Ovary (tissue), 9 donors: Measurements from ENCODE around the gene TOP3B. TPM values are rescaled to one million over a fixed set of nuclear protein-coding genes. Genes with fewer than 3 reads are reported as not detected.

Experiments
- DNase-seq, 5 donors: peaks; one replicate each; pipeline ENCODE4 v3.0.0-alpha.2; 2019 to 2020
- H3K27ac ChIP-seq, 2 donors: fragments of 200-600 bp; one replicate each; pipeline versions ENCODE4 v1.5.1 to v1.8.0; 2019 to 2022
- H3K27me3 ChIP-seq: fragments of 200-600 bp; one replicate; pipeline ENCODE4 v1.8.0; 2022
- H3K36me3 ChIP-seq: fragments of 200-600 bp; sonication (generic); one replicate; pipeline ENCODE4 v1.5.1; 2019
- H3K4me1 ChIP-seq: one replicate; pipeline ENCODE4 v1.8.1; 2013; ENCODE audit warnings: mild to moderate bottlenecking, moderate library complexity; ENCODE audit not compliant: insufficient read depth
- H3K4me3 ChIP-seq: fragments of 200-600 bp; sonication (generic); one replicate; pipeline ENCODE4 v1.5.1; 2017
- H3K9me3 ChIP-seq, 2 donors: fragments of 200-600 bp in 1 of 2; sonication (generic) in 1 of 2; one replicate each; pipeline versions ENCODE4 v1.5.1 to v1.8.1; 2013 to 2019; ENCODE audit warnings: mild to moderate bottlenecking in 1 of 2, moderate library complexity in 1 of 2
- EP300 ChIP-seq: sonication (generic); formaldehyde crosslinking; IDR thresholded peaks from one replicate; pipeline ENCODE4 v1.6.1; 2017; ENCODE audit warnings: antibody characterized with exemption
- POLR2A ChIP-seq: fragments of 450-650 bp; IDR thresholded peaks from one replicate; pipeline ENCODE4 v1.6.1; 2017; ENCODE audit warnings: antibody characterized with exemption, mild to moderate bottlenecking, moderate library complexity
- WGBS, 3 donors: extraction: QIAGEN DNeasy Blood & Tissue Kit in 1 of 3; methylation state at CpG; one replicate each; pipeline versions ENCODE4 v1.1.5 to v1.1.7; 2013 to 2017; 5-methylcytosine and 5-hydroxymethylcytosine counted together
- intact Hi-C, 4 donors: fragments of 100-400 bp; cut with DNase I; formaldehyde crosslinking; loops; one replicate each; pipeline versions ENCODE4 v1.11.0 to v1.15.1; 2022 to 2023
- polyA plus RNA-seq, 2 donors: library from polyadenylated mRNA; stranded (reverse); fragments of 200-250 nt in 1 of 2; fragments of 350-450 nt in 1 of 2; fragmentation: Illumina TruSeq in 1 of 2; extraction: RNeasy Lipid Tissue Mini Kit (QIAGEN cat#74804) in 1 of 2; gene quantifications; one replicate each; pipeline ENCODE4 v1.2.3, GENCODE V29; 2013 to 2014
- total RNA-seq, 7 donors: library from RNA; depleted of rRNA in 2 of 7; stranded (reverse); fragments of >200 nt in 2 of 7; fragmentation: NEBNext Ultra II Directional in 3 of 7; extraction: Animal tissue kit (Norgen Biotek cat#: 25700) in 3 of 7; gene quantifications; one replicate each; pipeline versions ENCODE4 v1.1.0 to v1.2.4, GENCODE V29; 2016 to 2023
- TF ChIP-seq, protein P1 (sequence below), 3 donors: fragments of 450-650 bp in 2 of 3; fragments of 200-600 bp in 1 of 3; IDR thresholded peaks; one replicate each; pipeline versions ENCODE4 v1.5.1 to v1.8.0; 2016 to 2022; ENCODE audit warnings: antibody characterized with exemption in 3 of 3, mild to moderate bottlenecking in 1 of 3
- donor health status: DM: no; HTN: no; CAD: no; lungs with moderate emphysema.
- donor health status: DM: no; HTN: no; CAD: no.
- donor health status: Bipolar disorder and iron deficiency.
- donor health status: DM: yes; HTN: yes; CAD: no.
- donor health status: DM: no; HTN: no; CAD: no.
- donor health status: DM: yes; HTN: yes; CAD: no.

The TOP3B gene
- total and polyA plus RNA-seq, 9 donors = 9.1 to 31.5 (median 24.1) TPM

DNA sequence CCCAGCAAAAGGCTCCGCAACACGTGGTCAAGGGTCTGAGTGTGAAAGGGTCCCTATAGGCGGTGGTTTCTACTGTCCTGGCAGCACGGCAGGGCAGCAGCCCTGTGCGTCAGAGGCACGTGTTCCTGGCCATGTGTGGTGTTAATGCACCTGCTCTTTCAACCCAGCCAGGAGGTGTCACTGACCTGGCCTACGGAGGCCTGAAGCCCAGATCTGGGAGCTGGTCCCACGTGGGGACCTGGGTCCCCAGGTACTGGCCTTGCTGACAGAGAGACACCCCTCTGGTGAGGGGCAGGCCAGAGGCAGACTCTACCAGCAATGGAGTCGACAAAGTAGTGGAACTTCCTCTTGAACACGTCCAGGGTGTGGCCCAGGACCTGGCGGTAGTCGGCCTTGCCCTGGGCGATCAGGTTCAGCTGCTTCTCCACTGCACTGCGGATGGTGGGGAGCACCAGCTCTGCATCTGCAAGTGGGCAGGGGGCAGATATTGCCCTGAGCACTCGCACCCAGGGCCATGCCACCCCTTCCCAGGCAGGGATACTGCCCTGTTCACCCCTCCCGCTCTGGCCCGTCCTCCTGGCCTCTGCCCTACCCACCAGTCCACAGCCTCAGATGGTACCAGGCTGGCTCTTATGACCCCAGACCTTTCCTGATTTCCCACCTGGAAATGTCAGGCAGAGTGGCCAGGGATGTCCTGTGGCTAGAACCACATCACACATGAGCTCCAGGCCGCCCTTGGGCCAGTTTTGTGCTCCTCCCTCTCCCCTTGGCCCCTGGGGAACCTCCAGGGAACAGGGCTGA, 23.1 kb downstream of the TOP3B start:
- 80 to 84% (median 82%) methylated on average over 18 of the region's 18 CpGs for WGBS, 3 donors
- intact Hi-C loops = no loop called here

DNA sequence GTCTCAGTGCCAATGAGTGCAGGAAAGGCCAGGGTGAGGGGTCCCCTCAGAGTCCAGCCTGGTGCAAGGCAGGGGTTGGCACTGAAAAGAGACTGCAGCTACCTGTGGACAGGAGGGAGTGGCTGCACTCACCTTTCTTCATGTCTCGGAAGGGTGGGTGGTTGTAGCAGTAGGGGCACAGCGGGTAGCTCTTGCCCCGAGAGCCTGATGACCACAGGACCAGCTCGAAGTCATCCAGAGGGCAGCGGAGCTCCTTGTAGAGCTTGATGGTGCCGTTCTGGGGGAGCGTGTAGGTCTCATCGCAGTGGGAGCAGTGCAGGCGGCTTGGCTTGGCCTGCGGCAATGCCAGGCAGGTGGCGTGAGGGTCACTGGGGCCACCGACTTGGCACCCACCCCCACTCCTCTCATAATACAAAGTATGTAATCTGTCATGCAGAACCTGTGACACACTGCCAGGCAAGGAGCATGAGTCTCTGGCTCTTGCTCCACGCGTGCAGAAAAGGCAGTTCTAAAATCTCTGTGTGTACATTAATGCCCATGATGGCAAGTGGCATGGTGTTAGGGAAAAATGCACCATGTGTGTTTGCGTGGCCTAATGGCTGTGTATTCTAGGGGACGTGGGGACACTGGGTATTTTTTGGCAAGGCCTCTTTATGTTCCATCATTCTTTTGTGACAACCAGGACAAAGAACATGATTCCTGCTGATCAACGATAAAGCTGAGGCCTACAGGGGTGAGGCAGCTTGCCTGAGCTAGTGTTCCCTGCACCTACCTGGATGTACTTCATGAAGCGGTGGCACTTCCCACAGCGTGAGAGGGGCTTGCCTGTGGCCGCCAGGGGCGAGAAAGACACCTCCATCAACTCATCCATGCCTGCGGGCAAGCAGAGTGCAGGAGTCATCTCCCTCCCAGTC, 24.0 kb downstream of the TOP3B start:
- no peaks in the 10 kb centered on the region for H3K4me1 ChIP-seq
- no peak overlapping the region for H3K4me3 ChIP-seq
- 84 to 88% (median 87%) methylated on average over 22 of the region's 22 CpGs for WGBS, 3 donors
- no peak for TF ChIP-seq POLR2A
- no peak for TF ChIP-seq EP300
- TF ChIP-seq, protein P1, sequence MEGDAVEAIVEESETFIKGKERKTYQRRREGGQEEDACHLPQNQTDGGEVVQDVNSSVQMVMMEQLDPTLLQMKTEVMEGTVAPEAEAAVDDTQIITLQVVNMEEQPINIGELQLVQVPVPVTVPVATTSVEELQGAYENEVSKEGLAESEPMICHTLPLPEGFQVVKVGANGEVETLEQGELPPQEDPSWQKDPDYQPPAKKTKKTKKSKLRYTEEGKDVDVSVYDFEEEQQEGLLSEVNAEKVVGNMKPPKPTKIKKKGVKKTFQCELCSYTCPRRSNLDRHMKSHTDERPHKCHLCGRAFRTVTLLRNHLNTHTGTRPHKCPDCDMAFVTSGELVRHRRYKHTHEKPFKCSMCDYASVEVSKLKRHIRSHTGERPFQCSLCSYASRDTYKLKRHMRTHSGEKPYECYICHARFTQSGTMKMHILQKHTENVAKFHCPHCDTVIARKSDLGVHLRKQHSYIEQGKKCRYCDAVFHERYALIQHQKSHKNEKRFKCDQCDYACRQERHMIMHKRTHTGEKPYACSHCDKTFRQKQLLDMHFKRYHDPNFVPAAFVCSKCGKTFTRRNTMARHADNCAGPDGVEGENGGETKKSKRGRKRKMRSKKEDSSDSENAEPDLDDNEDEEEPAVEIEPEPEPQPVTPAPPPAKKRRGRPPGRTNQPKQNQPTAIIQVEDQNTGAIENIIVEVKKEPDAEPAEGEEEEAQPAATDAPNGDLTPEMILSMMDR (IDR thresholded peaks at IDR 0.05) = no peak
- intact Hi-C loops = no loop called here
- H3K27ac ChIP-seq = no peak overlapping the region
- H3K36me3 ChIP-seq = no peaks in the 10 kb centered on the region
- DNase-seq = no peak
- no peaks in the 10 kb centered on the region for H3K27me3 ChIP-seq
- no peaks in the 10 kb centered on the region for H3K9me3 ChIP-seq

More for the DNA sequence above, 23.1 kb downstream of the TOP3B start:
- H3K4me1 ChIP-seq = no peaks in the 10 kb centered on the region
- DNase-seq = no peak
- H3K27ac ChIP-seq = no peak overlapping the region
- H3K27me3 ChIP-seq = no peaks in the 10 kb centered on the region
- no peak overlapping the region for H3K4me3 ChIP-seq
- no peaks in the 10 kb centered on the region for H3K9me3 ChIP-seq
- TF ChIP-seq POLR2A = no peak
- TF ChIP-seq, protein P1 (IDR thresholded peaks at IDR 0.05) = no peak
- TF ChIP-seq EP300 = no peak
- no peaks in the 10 kb centered on the region for H3K36me3 ChIP-seq

DNA sequence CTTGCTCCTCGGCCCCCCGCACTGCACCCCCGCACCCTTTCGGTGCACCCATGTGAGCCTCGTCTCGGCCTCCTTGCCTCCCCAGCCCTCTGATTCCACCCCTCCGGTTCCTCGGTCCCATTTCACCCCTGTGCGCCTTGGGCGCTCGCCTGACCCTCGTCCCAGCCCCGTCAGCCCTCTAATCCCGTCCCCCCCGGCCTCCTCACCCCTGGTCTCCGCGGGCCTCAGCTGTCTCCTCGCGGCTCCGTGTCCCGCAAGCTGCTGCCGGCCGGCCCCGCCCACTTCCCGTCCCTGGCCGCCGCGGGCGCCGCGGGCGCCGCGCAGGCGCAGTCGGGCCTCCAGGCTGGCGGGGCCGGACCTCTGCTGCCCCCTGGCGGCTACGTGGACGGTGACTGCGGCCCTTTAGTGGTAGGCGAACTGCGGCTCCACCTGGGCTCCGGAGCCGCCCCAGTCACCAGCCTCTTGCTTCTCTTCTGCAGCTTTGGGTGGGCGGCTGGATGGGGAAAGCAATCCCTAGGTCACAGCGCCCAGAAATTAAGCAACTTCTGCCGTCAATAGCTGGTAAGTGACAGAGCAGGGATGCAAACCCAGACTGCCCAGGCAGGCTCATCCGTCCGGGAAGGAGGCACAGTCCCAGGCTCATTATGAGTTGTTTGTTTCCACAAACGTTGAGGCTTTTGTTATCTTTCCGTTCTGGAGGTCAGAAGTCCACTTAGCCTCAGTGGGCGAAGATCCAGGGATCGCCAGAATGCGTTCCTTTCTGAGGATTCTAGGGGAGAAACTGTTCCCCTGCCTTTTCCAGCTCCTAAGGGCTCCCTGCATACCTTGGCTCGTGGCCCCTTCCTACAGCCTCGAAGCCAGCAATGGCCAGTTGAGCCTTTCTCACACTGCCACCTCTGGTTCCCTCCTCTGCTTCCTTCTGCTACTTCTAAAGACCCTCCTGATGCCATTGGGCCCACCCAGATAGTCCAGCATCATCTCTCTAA, 29.7 kb downstream of the TOP3B start, which contains the start of gene PPM1F:
PPM1F (minus strand) TSS at position 263 of the 986 bp plus-strand sequence. CDS start 6,800 bp downstream, outside the sequence.
- no peaks in the 10 kb centered on the region for H3K9me3 ChIP-seq
- peak; percentile 80 to 93 (median 90) for DNase-seq
- WGBS, 3 donors = 9 to 12% (median 12%) methylated on average over 50 to 58 of the region's 58 CpGs
- H3K27ac ChIP-seq = peak within 1 kb of the TSS in 1 of 2 donors; percentile 38
- no peaks in the 10 kb centered on the region for H3K36me3 ChIP-seq
- peak within 1 kb of the TSS; percentile 63 for H3K4me3 ChIP-seq
- H3K4me1 ChIP-seq = no peaks in the 10 kb centered on the region
- TF ChIP-seq, protein P1 (IDR thresholded peaks at IDR 0.05) = peak; percentile 87 to 97 (median 97)
- no peak for TF ChIP-seq POLR2A
- no peaks in the 10 kb centered on the region for H3K27me3 ChIP-seq
- intact Hi-C loops = no loop called here
